GM23338 (cell line): ENCODE results near the gene LEFTY1. TPM values are rescaled to one million over a fixed set of nuclear protein-coding genes. Genes with fewer than 3 reads are reported as not detected.
A peak's percentile ranks its signal among the peaks of the same experiment; 100 is the strongest.

ENCODE experiments used
- ATAC-seq: fragments of 200-7000 bp; cut with Tn5 transposase; 3 replicates; pipeline ENCODE4 v1.9.1; 2020
- DNase-seq: peaks from one replicate; pipeline ENCODE4 v3.0.0-alpha.2; 2015; ENCODE audit warnings: low spot score
- H2AFZ ChIP-seq: fragments of 200-600 bp; sonication (generic); 2 replicates; pipeline ENCODE4 v1.8.0; 2016; ENCODE audit warnings: antibody characterized with exemption, mild to moderate bottlenecking, moderate library complexity
- H3F3A ChIP-seq: fragments of 200-600 bp; sonication (generic); replicated peaks from 2 replicates; pipeline ENCODE4 v1.8.0; 2017; ENCODE audit warnings: antibody characterized with exemption, mixed run types, low read depth
- H3K27ac ChIP-seq: fragments of 200-600 bp; sonication (generic); 2 replicates; pipeline ENCODE4 v1.6.1; 2016; ENCODE audit warnings: low read depth
- H3K27me3 ChIP-seq: fragments of 200-600 bp; sonication (generic); 2 replicates; pipeline ENCODE4 v1.8.0; 2016; ENCODE audit warnings: mild to moderate bottlenecking, mixed run types, moderate library complexity; ENCODE audit not compliant: insufficient read depth
- H3K36me3 ChIP-seq: fragments of 200-600 bp; sonication (generic); 2 replicates; pipeline ENCODE4 v1.8.0; 2016; ENCODE audit warnings: mild to moderate bottlenecking; ENCODE audit not compliant: insufficient read depth
- H3K4me1 ChIP-seq: fragments of 200-600 bp; sonication (generic); 2 replicates; pipeline ENCODE4 v1.8.0; 2016; ENCODE audit warnings: mild to moderate bottlenecking, moderate library complexity; ENCODE audit not compliant: insufficient read depth
- H3K4me2 ChIP-seq: fragments of 200-600 bp; sonication (generic); 2 replicates; pipeline ENCODE4 v1.7.1; 2017; ENCODE audit warnings: mixed run types
- H3K4me3 ChIP-seq: fragments of 200-600 bp; sonication (generic); 2 replicates; pipeline ENCODE4 v1.6.1; 2016; ENCODE audit warnings: mixed run types
- H3K79me2 ChIP-seq: fragments of 200-600 bp; sonication (generic); replicated peaks from 2 replicates; pipeline ENCODE4 v1.8.0; 2017; ENCODE audit warnings: mild to moderate bottlenecking; ENCODE audit not compliant: insufficient read depth
- H3K9me2 ChIP-seq: fragments of 200-600 bp; sonication (generic); 2 replicates; pipeline ENCODE4 v1.8.0; 2017; ENCODE audit not compliant: insufficient read depth
- H4K20me1 ChIP-seq: fragments of 200-600 bp; sonication (generic); replicated peaks from 2 replicates; pipeline ENCODE4 v1.8.0; 2017; ENCODE audit warnings: mild to moderate bottlenecking; ENCODE audit not compliant: insufficient read depth
- H3K27ac Mint-ChIP-seq: 2 replicates; pipeline ENCODE4 v1.8.0; 2020; ENCODE audit warnings: inconsistent platforms, mild to moderate bottlenecking, moderate library complexity, mixed read lengths
- H3K27me3 Mint-ChIP-seq: 3 replicates; pipeline ENCODE4 v1.8.0; 2022; ENCODE audit warnings: low read depth, mild to moderate bottlenecking, moderate library complexity, mixed read lengths, inconsistent platforms; ENCODE audit not compliant: insufficient read depth, poor library complexity
- H3K36me3 Mint-ChIP-seq: 3 replicates; pipeline ENCODE4 v1.8.0; 2021; ENCODE audit warnings: low read depth, mild to moderate bottlenecking, inconsistent platforms, moderate library complexity, mixed read lengths
- H3K4me1 Mint-ChIP-seq: 3 replicates; pipeline ENCODE4 v1.8.0; 2020; ENCODE audit warnings: mild to moderate bottlenecking, inconsistent platforms, mixed read lengths
- H3K4me3 Mint-ChIP-seq: 3 replicates; pipeline ENCODE4 v1.8.0; 2021; ENCODE audit warnings: moderate library complexity, mild to moderate bottlenecking, inconsistent platforms, mixed read lengths
- H3K9me3 Mint-ChIP-seq: 3 replicates; pipeline ENCODE4 v1.8.0; 2020; ENCODE audit warnings: moderate library complexity, mild to moderate bottlenecking, inconsistent platforms, mixed read lengths
- CREB1 ChIP-seq: fragments of 250-450 bp; sonication (Bioruptor Pico); IDR thresholded peaks from 2 replicates; pipeline ENCODE4 v1.5.0; 2020; ENCODE audit warnings: low read depth, mild to moderate bottlenecking, moderate library complexity
- EZH2 ChIP-seq: fragments of 200-600 bp; sonication (generic); IDR thresholded peaks from one replicate; pipeline ENCODE4 v1.8.0; 2017; ENCODE audit warnings: antibody characterized with exemption, mild to moderate bottlenecking, low read depth; ENCODE audit not compliant: unreplicated experiment
- EZH2phosphoT487 ChIP-seq: fragments of 200-600 bp; sonication (generic); IDR thresholded peaks from one replicate; pipeline ENCODE4 v1.8.1; 2018; ENCODE audit warnings: antibody characterized with exemption; ENCODE audit not compliant: unreplicated experiment
- JUNB ChIP-seq: IDR thresholded peaks from one replicate; pipeline ENCODE4 v1.6.1; 2016; ENCODE audit warnings: antibody characterized with exemption; ENCODE audit not compliant: unreplicated experiment
- NANOG ChIP-seq: IDR thresholded peaks from 2 replicates; pipeline ENCODE4 v1.6.1; 2016; ENCODE audit warnings: antibody characterized with exemption, borderline replicate concordance
- POLR2AphosphoS5 ChIP-seq: IDR thresholded peaks from 2 replicates; pipeline ENCODE4 v1.6.1; 2016; ENCODE audit warnings: antibody characterized with exemption, low read depth
- REST ChIP-seq: IDR thresholded peaks from one replicate; pipeline ENCODE4 v1.6.1; 2018; ENCODE audit warnings: antibody characterized with exemption; ENCODE audit not compliant: unreplicated experiment
- STAT1 ChIP-seq: IDR thresholded peaks from one replicate; pipeline ENCODE4 v1.6.1; 2016; ENCODE audit warnings: antibody characterized with exemption; ENCODE audit not compliant: unreplicated experiment
- ZNF114 ChIP-seq: fragments of 250-450 bp; sonication (Bioruptor Pico); IDR thresholded peaks from 2 replicates; pipeline ENCODE4 v1.5.0; 2020; ENCODE audit warnings: mild to moderate bottlenecking, moderate library complexity
- ZNF331 ChIP-seq: fragments of 250-450 bp; sonication (Bioruptor Pico); IDR thresholded peaks from 2 replicates; pipeline ENCODE4 v1.5.0; 2020; ENCODE audit warnings: low read depth, mild to moderate bottlenecking, moderate library complexity
- polyA plus RNA-seq: library from polyadenylated mRNA; unstranded; fragments of >200 nt; fragmentation: Nextera tagmentation; extraction: Ambion mirVana; gene quantifications from 2 replicates; pipeline ENCODE4 v1.2.1, GENCODE V29; 2016
- total RNA-seq: library from RNA; depleted of rRNA; stranded (reverse); fragments of >200 nt; shearing (Covaris generic); gene quantifications from 2 replicates; pipeline ENCODE4 v1.2.3, GENCODE V29; 2014
- TF ChIP-seq, protein P1 (sequence below): fragments of 250-450 bp; sonication (Bioruptor Pico); IDR thresholded peaks from 2 replicates; pipeline ENCODE4 v1.5.0; 2020; ENCODE audit warnings: mild to moderate bottlenecking, moderate library complexity
- TF ChIP-seq, protein P2 (sequence below), 2 experiments: fragments of 200-600 bp in 1 of 2; sonication (generic) in 1 of 2; conservative IDR thresholded peaks; 2 replicates each; pipeline versions ENCODE4 v1.5.1 to v1.6.1; 2016 to 2017; ENCODE audit warnings: antibody characterized with exemption in 2 of 2, low read depth in 2 of 2, mild to moderate bottlenecking in 2 of 2, moderate library complexity in 1 of 2
- TF ChIP-seq, protein P3 (sequence below): IDR thresholded peaks from 2 replicates; pipeline ENCODE4 v1.6.1; 2016; ENCODE audit warnings: antibody characterized with exemption

Gene LEFTY1
- total and polyA plus RNA-seq, 2 experiments from 2014 or later = 27.5 to 65.4 TPM

- TF ChIP-seq, protein P1, sequence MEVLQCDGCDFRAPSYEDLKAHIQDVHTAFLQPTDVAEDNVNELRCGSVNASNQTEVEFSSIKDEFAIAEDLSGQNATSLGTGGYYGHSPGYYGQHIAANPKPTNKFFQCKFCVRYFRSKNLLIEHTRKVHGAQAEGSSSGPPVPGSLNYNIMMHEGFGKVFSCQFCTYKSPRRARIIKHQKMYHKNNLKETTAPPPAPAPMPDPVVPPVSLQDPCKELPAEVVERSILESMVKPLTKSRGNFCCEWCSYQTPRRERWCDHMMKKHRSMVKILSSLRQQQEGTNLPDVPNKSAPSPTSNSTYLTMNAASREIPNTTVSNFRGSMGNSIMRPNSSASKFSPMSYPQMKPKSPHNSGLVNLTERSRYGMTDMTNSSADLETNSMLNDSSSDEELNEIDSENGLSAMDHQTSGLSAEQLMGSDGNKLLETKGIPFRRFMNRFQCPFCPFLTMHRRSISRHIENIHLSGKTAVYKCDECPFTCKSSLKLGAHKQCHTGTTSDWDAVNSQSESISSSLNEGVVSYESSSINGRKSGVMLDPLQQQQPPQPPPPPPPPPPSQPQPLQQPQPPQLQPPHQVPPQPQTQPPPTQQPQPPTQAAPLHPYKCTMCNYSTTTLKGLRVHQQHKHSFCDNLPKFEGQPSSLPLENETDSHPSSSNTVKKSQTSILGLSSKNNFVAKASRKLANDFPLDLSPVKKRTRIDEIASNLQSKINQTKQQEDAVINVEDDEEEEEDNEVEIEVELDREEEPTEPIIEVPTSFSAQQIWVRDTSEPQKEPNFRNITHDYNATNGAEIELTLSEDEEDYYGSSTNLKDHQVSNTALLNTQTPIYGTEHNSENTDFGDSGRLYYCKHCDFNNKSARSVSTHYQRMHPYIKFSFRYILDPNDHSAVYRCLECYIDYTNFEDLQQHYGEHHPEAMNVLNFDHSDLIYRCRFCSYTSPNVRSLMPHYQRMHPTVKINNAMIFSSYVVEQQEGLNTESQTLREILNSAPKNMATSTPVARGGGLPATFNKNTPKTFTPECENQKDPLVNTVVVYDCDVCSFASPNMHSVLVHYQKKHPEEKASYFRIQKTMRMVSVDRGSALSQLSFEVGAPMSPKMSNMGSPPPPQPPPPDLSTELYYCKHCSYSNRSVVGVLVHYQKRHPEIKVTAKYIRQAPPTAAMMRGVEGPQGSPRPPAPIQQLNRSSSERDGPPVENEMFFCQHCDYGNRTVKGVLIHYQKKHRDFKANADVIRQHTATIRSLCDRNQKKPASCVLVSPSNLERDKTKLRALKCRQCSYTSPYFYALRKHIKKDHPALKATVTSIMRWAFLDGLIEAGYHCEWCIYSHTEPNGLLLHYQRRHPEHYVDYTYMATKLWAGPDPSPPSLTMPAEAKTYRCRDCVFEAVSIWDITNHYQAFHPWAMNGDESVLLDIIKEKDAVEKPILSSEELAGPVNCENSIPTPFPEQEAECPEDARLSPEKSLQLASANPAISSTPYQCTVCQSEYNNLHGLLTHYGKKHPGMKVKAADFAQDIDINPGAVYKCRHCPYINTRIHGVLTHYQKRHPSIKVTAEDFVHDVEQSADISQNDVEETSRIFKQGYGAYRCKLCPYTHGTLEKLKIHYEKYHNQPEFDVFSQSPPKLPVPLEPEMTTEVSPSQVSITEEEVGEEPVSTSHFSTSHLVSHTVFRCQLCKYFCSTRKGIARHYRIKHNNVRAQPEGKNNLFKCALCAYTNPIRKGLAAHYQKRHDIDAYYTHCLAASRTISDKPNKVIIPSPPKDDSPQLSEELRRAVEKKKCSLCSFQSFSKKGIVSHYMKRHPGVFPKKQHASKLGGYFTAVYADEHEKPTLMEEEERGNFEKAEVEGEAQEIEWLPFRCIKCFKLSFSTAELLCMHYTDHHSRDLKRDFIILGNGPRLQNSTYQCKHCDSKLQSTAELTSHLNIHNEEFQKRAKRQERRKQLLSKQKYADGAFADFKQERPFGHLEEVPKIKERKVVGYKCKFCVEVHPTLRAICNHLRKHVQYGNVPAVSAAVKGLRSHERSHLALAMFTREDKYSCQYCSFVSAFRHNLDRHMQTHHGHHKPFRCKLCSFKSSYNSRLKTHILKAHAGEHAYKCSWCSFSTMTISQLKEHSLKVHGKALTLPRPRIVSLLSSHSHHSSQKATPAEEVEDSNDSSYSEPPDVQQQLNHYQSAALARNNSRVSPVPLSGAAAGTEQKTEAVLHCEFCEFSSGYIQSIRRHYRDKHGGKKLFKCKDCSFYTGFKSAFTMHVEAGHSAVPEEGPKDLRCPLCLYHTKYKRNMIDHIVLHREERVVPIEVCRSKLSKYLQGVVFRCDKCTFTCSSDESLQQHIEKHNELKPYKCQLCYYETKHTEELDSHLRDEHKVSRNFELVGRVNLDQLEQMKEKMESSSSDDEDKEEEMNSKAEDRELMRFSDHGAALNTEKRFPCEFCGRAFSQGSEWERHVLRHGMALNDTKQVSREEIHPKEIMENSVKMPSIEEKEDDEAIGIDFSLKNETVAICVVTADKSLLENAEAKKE = no peak
- TF ChIP-seq, protein P2, sequence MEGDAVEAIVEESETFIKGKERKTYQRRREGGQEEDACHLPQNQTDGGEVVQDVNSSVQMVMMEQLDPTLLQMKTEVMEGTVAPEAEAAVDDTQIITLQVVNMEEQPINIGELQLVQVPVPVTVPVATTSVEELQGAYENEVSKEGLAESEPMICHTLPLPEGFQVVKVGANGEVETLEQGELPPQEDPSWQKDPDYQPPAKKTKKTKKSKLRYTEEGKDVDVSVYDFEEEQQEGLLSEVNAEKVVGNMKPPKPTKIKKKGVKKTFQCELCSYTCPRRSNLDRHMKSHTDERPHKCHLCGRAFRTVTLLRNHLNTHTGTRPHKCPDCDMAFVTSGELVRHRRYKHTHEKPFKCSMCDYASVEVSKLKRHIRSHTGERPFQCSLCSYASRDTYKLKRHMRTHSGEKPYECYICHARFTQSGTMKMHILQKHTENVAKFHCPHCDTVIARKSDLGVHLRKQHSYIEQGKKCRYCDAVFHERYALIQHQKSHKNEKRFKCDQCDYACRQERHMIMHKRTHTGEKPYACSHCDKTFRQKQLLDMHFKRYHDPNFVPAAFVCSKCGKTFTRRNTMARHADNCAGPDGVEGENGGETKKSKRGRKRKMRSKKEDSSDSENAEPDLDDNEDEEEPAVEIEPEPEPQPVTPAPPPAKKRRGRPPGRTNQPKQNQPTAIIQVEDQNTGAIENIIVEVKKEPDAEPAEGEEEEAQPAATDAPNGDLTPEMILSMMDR (conservative IDR thresholded peaks at IDR 0.05; ENCODE audit: low read depth in 2 of 2) = no peak
- TF ChIP-seq NANOG = no peak
- no peak for TF ChIP-seq POLR2AphosphoS5
- no peak for TF ChIP-seq CREB1 (CRISPR knock-in tag)
- no peak for TF ChIP-seq JUNB
- TF ChIP-seq, protein P3, sequence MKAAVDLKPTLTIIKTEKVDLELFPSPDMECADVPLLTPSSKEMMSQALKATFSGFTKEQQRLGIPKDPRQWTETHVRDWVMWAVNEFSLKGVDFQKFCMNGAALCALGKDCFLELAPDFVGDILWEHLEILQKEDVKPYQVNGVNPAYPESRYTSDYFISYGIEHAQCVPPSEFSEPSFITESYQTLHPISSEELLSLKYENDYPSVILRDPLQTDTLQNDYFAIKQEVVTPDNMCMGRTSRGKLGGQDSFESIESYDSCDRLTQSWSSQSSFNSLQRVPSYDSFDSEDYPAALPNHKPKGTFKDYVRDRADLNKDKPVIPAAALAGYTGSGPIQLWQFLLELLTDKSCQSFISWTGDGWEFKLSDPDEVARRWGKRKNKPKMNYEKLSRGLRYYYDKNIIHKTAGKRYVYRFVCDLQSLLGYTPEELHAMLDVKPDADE = no peak
- TF ChIP-seq REST = no peak
- TF ChIP-seq ZNF331 (CRISPR knock-in tag) = no peak
- TF ChIP-seq ZNF114 (CRISPR knock-in tag) = no peak
- TF ChIP-seq STAT1 = no peak
- no peak for TF ChIP-seq EZH2
- no peak for TF ChIP-seq EZH2phosphoT487
- Histone ChIP-seq H3K4me3 (no peak overlapping the region), H4K20me1 (no peaks in the 10 kb centered on the region), H3K9me2 (no peaks in the 10 kb centered on the region), H3K27me3 (no peaks in the 10 kb centered on the region), H3K36me3 (no peaks in the 10 kb centered on the region), H3K4me2 (no peak overlapping the region), H3F3A (no peaks in the 10 kb centered on the region), H3K79me2 (no peaks in the 10 kb centered on the region), H2AFZ (no peak overlapping the region), H3K27ac (no peak overlapping the region), H3K4me1 (peaks cover 11% of the 10 kb centered on the region)
- Mint-ChIP-seq H3K36me3 (no peaks in the 10 kb centered on the region; the same call in 2 of the 3 replicates), H3K27me3 (peaks cover 16% of the 10 kb centered on the region), H3K4me3 (no peak overlapping the region), H3K4me1 (peaks cover 23% of the 10 kb centered on the region), H3K27ac (no peak overlapping the region), H3K9me3 (no peaks in the 10 kb centered on the region; the same call in 2 of the 3 replicates)
- peak; percentile 10; the same call in 1 of the 3 replicates for ATAC-seq
- DNase-seq = no peak
Measured at GRCh38 chr1:225908773-225909172, 19.8 kb upstream of the LEFTY1 start.
